HG03039 (cell line): ENCODE results near the gene SUPT20HL2.
"Not testable (repeated sequence)": the region's sequence is repeated elsewhere in the genome, so short reads cannot be mapped to it uniquely, and the experiment has no call there.

Source experiments
- ATAC-seq: cut with Tn5 transposase; IDR thresholded peaks from one replicate; pipeline ENCODE4 v1.9.1; 2021; ENCODE audit warnings: mild to moderate bottlenecking, moderate library complexity; ENCODE audit not compliant: unreplicated experiment

SUPT20HL2 gene

GRCh38 chrX:24314019-24314635, at the start of gene SUPT20HL2:
TSS of gene SUPT20HL2 (minus strand) at chrX:24314069. CDS start at chrX:24313315, 754 bp downstream.
- ATAC-seq: no peak

DNA sequence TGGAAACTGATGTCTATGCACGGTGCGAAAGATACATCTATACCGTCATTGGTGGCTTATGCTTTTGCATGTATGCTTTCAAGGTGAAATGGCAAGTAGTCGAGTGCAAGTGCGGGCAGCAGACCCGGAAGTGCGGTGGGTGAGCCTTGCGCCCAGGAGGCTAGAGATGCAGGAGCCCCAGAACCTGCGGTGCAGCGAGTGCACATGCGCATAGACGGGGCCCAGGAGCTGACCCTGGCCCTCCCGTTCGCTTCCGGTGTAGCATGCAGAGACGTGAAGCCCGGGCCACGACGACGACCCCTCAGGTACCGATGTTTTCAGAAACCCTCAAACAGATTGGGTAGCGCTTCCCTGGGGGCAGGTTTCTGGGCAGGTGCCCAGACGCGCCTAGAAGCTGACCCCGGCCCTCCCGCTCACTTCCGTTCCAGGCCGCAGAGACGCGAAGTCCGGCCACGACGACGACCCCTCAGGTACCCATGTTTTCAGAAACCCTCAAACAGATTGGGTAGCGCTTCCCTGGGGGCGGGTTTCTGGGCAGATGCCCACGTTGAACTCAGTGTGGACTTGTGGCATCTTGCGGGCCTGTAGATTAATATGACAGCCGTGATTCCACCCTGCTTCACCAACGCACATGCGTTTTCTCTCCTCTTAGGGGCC, 48.3 kb upstream of the SUPT20HL2 start:
- ATAC-seq: not testable (repeated sequence)

DNA sequence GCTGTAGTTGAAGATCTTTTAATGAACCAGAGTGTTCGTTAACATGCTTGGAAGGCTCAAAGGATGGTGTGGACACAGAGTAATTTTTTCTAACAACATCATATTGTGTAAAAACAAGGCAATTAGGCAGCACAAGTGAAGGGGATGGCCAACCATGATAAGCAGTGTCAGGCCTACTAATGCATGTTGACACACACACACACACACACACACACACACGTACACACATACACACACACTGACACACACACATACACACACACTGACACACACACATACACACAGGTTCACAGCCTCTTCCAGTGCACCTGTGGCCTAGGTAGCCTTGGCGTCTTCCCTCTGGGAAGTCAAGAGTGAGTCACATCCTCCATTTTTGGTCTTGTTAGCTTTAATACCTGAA, 46.4 kb upstream of the SUPT20HL2 start, which contains the start of gene SUPT20HL1:
SUPT20HL1 (plus strand) TSS at position 368 of the 400 bp plus-strand sequence. CDS start 2,122 bp downstream, outside the sequence.
- ATAC-seq: no peak

GRCh38 chrX:24357106-24357505, 43.2 kb upstream of the SUPT20HL2 start:
- no peak for ATAC-seq

- no peak for ATAC-seq
These were observed 41.2 kb upstream of the SUPT20HL2 start for GRCh38 chrX:24355095-24355494.

- no peak for ATAC-seq
These were observed 36.3 kb upstream of the SUPT20HL2 start for GRCh38 chrX:24350217-24350616.

- ATAC-seq: no peak
These were observed 34.0 kb upstream of the SUPT20HL2 start for GRCh38 chrX:24347881-24348280.

DNA sequence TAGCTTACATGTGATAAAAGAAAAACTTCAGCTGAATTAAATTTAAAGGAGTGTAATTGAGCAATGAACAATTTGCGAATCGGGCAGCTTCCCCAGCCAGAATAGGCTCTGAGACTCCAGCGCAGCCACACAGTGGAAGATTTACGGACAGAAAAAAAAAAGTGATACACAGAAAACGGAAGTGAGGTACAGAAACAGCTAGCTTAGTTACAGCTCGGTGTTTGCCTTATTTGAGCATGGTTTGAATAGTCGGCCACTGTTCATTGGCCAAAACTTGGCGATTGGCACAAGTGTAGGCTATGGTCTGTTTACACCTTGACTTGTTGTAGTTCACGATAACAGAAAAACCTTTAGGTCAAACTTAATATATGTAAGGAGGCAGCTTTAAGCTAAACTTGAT, 29.9 kb upstream of the SUPT20HL2 start:
- no peak for ATAC-seq

DNA sequence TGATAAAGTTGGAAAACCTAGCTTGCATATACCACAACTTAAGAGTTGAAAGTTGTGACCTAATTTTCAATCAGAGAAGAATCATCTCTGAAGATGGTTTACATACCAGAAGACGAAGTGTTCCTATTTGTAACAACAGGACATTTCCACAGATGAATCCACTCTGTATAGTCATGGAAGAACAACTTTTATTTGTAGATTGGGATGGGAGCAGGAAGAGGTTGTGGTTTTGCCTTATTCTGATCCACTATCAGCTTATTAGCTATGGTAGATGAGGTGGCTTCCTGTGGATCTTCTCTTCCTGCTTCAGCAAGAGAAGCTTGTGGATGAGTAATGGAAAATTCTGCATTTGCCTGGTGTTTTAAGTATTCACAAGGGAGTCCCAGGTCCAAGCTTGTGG, 27.9 kb upstream of the SUPT20HL2 start:
- no peak for ATAC-seq

DNA sequence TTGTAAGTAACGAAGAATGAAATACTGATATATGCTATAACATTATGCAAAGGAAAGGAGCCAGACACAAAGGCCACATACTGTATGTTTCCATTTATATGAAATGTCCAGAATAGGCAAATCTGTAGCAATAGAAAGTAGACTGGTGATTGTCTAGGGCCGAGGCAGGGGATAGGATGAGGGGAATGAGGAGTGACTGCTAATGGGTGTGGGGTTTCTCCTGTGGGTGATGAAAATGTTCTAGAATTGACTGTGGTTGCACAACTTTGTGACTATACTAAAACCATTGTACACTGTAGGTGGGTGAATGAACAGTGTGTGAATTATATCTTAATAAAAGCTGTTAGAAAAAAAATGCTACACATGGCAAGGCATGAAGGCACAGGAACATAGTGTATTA, 26.6 kb upstream of the SUPT20HL2 start:
- ATAC-seq: no peak

DNA sequence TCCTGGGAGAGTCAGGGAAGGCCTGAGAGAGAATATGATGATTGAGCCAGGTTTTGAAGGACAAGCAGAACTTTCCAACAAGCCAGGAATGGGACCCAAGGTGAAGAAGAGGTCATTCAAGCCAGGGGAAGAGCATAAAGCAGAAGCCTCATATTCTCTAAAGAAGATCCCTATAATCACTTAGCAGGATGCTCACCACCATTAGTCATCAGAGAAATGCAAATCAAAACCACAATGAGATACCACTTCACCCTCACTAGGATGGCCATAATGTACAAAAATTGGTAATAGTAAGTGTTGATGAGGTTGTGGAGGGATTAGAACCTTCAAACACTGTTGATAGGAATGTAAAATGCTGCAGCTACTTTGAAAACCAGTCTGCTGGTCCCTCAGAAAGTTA, 26.0 kb upstream of the SUPT20HL2 start:
- ATAC-seq: no peak

DNA sequence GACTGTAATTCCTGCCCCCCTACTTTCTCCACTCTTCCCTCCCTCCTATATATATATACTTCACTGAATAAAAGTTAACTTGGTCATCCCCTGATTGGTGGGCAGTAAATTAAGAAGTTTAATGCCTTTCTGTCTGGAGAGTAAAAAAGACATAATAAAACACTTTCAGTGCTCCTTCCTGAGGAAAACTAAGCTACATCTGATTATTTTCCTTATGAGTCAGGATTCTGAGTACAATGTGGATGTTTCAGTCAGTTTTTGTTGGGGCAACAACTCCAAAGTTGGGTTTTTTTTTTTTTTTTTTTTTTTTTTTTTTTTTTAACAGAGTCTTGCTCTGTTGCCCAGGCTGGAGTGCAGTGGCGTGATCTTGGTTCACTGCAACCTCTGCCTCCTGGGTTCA, 22.0 kb upstream of the SUPT20HL2 start:
- no peak for ATAC-seq

DNA sequence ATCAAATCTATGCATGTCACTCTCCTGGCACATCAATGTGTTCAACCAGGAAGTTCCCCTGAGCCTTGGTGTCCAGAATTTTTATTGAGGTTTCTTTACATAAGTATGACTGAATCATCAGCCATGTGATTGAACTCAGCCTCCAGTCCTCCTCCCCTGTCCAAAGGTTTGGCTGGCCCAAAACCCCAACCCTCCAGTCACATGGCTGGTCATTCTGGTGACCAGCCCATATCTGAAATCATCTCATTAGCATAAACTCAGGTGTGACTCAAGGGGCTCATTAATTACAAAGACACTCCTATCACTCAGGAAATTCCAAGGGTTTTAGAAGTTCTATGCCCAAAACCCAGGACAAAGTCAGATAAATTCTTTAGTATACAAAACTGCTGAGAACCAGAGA, 20.6 kb upstream of the SUPT20HL2 start:
- no peak for ATAC-seq

- no peak for ATAC-seq
These were observed 19.5 kb upstream of the SUPT20HL2 start for GRCh38 chrX:24333371-24333770.

DNA sequence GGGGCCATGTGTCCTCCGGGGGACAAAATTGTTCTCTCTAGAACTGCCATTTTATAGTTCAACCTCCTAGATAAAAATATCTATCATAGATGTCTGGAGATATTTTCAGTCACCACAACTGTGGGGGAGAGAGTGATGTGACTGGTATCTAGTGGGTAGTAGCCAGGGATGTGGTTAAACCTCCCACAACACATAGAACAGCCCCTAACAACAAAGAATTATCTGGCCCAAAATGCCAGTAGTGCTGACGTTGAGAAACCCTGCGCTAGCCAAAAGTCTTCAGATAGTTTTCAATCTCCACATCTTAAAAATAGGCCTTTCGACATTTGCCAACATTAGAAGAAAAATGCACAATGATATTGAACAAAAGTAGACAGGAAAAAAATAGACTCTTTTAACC, 19.0 kb upstream of the SUPT20HL2 start:
- ATAC-seq: no peak

DNA sequence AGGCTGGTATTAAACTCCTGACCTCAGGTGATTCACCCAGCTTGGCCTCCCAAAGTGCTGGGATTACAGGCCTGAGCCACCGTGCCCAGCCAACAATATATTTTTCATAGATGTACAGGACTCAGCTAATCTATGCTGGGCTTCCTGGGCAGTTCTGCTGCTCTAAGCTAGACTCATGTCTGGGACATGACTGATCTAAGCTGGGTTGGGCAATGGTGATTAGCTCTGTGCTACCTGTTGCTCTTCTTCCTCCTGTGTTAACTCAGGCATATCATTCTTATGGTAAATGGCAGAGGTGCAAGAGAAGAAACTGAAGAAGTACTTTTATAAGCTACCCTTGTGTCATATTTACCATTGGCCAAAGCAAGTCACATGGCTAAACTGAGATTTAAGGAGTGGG, 11.4 kb upstream of the SUPT20HL2 start:
- no peak for ATAC-seq

DNA sequence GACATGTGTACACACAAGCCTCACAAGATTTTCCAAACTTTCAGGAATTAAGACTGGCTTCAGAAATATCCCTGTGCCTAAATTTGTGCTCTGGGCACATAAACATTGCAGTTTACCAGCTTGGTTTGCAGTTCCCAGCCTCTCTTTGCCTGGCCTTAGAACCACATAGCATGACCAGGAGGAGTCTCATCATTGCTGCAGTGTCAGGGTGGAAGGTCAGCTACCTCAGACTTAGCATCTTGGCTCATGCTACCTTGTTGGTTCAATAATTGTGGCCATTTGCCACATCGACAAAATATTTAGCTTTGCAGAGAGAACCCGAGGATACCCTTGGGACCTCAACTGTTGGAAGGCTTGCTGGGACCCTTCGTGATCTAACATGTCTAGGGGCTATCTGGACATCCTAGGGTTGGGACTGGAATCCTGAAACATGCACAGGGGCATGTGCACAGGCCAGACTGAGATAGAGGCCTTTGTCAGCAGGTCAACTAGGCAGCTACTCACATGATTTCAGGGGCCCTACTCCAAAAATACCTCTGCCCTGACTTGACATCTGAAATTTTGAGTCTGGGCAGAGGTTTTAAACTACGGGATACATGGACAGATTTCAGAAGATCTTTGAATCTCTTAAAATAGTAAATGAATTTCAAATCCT, 8.0 kb upstream of the SUPT20HL2 start:
- ATAC-seq: no peak

- no peak for ATAC-seq
These were observed 3.7 kb upstream of the SUPT20HL2 start for GRCh38 chrX:24317567-24317966.

GRCh38 chrX:24316111-24316510, 2.2 kb upstream of the SUPT20HL2 start:
- ATAC-seq: no peak

- ATAC-seq: not testable (repeated sequence)
These were observed 1.6 kb downstream of the SUPT20HL2 start for GRCh38 chrX:24312249-24312607.

DNA sequence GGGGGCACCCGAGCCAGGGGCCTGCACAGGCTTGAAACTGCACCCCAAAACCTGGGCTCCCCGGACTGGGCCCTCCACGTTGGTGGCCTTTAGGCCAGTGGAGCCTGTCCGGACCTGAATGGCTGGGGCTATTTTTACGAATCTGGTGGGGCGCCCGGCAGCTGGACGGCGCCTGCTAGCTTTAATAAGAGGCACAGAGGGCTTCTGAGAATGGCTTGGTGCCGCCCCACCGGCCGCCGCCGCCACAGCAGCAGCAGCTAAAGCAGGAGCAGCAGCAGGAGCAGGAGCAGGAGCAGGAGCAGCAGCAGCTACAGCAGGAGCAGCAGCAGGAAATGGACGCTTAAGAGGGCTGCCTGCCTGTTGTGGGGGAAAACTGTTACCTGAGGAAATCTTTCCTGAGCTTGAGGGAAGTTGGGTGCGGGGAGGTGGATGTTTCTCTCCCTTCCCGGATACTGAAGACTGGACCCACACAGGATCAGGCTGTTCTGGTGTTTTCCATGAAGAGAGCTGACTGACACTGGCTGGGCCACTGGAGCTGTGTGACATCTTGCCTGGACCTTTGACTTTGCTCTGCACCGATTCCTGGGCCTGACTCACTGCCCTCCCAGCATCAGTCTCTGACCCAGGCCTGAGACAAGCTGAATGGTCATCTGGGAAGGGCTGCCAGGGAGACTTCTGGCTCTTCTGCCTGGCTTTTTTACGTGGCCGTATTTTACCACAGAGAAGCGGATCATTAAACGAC, 2.2 kb downstream of the SUPT20HL2 start:
- ATAC-seq: not testable (repeated sequence)
